PC-3 (cell line): ENCODE data around the gene COG3. TPM values are rescaled to one million over a fixed set of nuclear protein-coding genes. Genes with fewer than 3 reads are reported as not detected.

ENCODE experiments used
- ATAC-seq: fragments of 200-7000 bp; cut with Tn5 transposase; 2 replicates; pipeline ENCODE4 v1.9.1; 2020; ENCODE audit warnings: mild to moderate bottlenecking, moderate library complexity
- BruUV-seq: library from RNA; stranded (reverse); fragments of 400-500 nt; replicated peaks from 2 replicates; lab custom pipeline; 2021; lab: Mats Ljungman, UMichigan
- CTCF ChIA-PET: fragments of 300-600 bp; sonication (Branson Sonifier 250); formaldehyde crosslinking; loops from one replicate; lab custom pipeline; 2022; ENCODE audit warnings: antibody characterized with exemption; lab: Charles Lee
- POLR2A ChIA-PET: fragments of 300-600 bp; sonication (Branson Sonifier 250); formaldehyde crosslinking; loops from one replicate; lab custom pipeline; 2022; ENCODE audit warnings: antibody characterized with exemption; ENCODE audit not compliant: unreplicated experiment; lab: Charles Lee
- DNase-seq: peaks from one replicate; pipeline ENCODE4 v3.0.0-alpha.2; 2015
- H2AFZ ChIP-seq: fragments of 300-600 bp; sonication (generic); 2 replicates; pipeline ENCODE4 v1.6.0; 2016; ENCODE audit warnings: antibody characterized with exemption, low read length
- H3F3A ChIP-seq: fragments of 300-600 bp; sonication (generic); one replicate; pipeline ENCODE4 v1.6.0; 2017; ENCODE audit warnings: antibody characterized with exemption, low read length, control low read depth, mild to moderate bottlenecking; ENCODE audit not compliant: unreplicated experiment
- H3K27ac ChIP-seq: fragments of 300-600 bp; sonication (generic); 2 replicates; pipeline ENCODE4 v1.5.1; 2016; ENCODE audit warnings: mild to moderate bottlenecking, low read length
- H3K27me3 ChIP-seq: fragments of 300-600 bp; sonication (generic); 2 replicates; pipeline ENCODE4 v1.6.1; 2016; ENCODE audit warnings: low read length, mixed read lengths
- H3K36me3 ChIP-seq: fragments of 300-600 bp; sonication (generic); 2 replicates; pipeline ENCODE4 v1.6.1; 2016; ENCODE audit warnings: low read depth, mixed run types, low read length, mixed read lengths
- H3K4me1 ChIP-seq: fragments of 300-600 bp; sonication (generic); 2 replicates; pipeline ENCODE4 v1.5.1; 2016; ENCODE audit warnings: low read length; ENCODE audit not compliant: insufficient read depth
- H3K4me2 ChIP-seq: fragments of 300-600 bp; sonication (generic); 2 replicates; pipeline ENCODE4 v1.6.0; 2016; ENCODE audit warnings: low read length
- H3K4me3 ChIP-seq: fragments of 300-600 bp; sonication (generic); 2 replicates; pipeline ENCODE4 v1.5.1; 2016; ENCODE audit warnings: mild to moderate bottlenecking, low read length, mixed read lengths
- H3K79me2 ChIP-seq: fragments of 300-600 bp; sonication (generic); 2 replicates; pipeline ENCODE4 v1.6.1; 2017; ENCODE audit warnings: low read length, mixed read lengths
- H3K9ac ChIP-seq: fragments of 300-600 bp; sonication (generic); 2 replicates; pipeline ENCODE4 v1.6.0; 2016; ENCODE audit warnings: mild to moderate bottlenecking, low read length
- H3K9me2 ChIP-seq: fragments of 300-600 bp; sonication (generic); replicated peaks from 2 replicates; pipeline ENCODE4 v1.6.1; 2016; ENCODE audit warnings: mixed run types, low read length, mixed read lengths
- H3K9me3 ChIP-seq: fragments of 300-600 bp; sonication (generic); 2 replicates; pipeline ENCODE4 v1.6.1; 2016; ENCODE audit warnings: low read length, mixed read lengths
- H4K20me1 ChIP-seq: fragments of 300-600 bp; sonication (generic); 2 replicates; pipeline ENCODE4 v1.6.1; 2016; ENCODE audit warnings: low read length, mixed read lengths
- CTCF ChIP-seq: fragments of 300-600 bp; sonication (generic); conservative IDR thresholded peaks from 2 replicates; pipeline ENCODE4 v1.5.1; 2017; ENCODE audit warnings: antibody characterized with exemption, low read depth, mild to moderate bottlenecking, low read length
- EZH2 ChIP-seq: fragments of 300-600 bp; sonication (generic); IDR thresholded peaks from one replicate; pipeline ENCODE4 v1.6.1; 2017; ENCODE audit warnings: antibody characterized with exemption, mild to moderate bottlenecking, low read length; ENCODE audit not compliant: unreplicated experiment
- EZH2phosphoT487 ChIP-seq: fragments of 300-600 bp; sonication (generic); IDR thresholded peaks from 2 replicates; pipeline ENCODE4 v1.6.1; 2018; ENCODE audit warnings: mild to moderate bottlenecking, antibody characterized with exemption, low read length, borderline replicate concordance
- intact Hi-C: fragments of 100-400 bp; cut with micrococcal nuclease; formaldehyde crosslinking; loops from 2 replicates; pipeline ENCODE4 v1.9.0; 2023
- total RNA-seq: library from RNA; depleted of rRNA; stranded (reverse); fragments of >200 nt; gene quantifications from 2 replicates; pipeline ENCODE4 v1.2.3, GENCODE V29; 2014

COG3 gene
- total RNA-seq, 1 experiment from 2014 or later, result 28.8 TPM

DNA sequence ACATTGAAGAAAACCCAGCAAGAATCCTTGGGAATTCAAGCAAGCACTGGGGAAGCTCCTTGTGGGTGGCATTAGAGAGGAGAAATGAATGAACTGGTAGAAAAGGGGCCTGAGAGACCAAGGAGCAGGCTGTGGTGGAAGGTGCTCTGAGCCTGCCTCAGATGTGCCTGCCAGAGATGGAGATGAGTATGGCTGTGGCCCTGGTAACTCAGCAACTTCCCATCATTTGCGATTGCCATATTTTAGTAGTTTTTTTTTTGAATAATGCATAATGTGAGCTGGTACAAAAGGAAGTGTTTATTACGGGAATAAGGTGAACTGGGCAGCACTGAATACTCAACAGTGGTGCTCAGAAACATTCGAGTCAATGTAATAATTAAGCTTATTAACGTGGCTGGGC, 111.7 kb downstream of the COG3 start:
- intact Hi-C loops, result no loop called here
- Histone ChIP-seq H3F3A (no peaks in the 10 kb centered on the region), H2AFZ (no peak overlapping the region), H3K27me3 (no peaks in the 10 kb centered on the region), H3K36me3 (no peaks in the 10 kb centered on the region), H3K79me2 (no peaks in the 10 kb centered on the region), H3K9me2 (no peaks in the 10 kb centered on the region), H3K4me2 (no peak overlapping the region), H3K9me3 (no peaks in the 10 kb centered on the region), H3K9ac (no peak overlapping the region), H3K27ac (no peak overlapping the region), H3K4me3 (no peak overlapping the region), H3K4me1 (peaks cover 8% of the 10 kb centered on the region), H4K20me1 (no peaks in the 10 kb centered on the region)
- ATAC-seq (no peak), DNase-seq (no peak)
- CTCF ChIA-PET, result no interaction called here
- no TSS peak for BruUV-seq
- TF ChIP-seq EZH2, result no peak
- TF ChIP-seq EZH2phosphoT487, result no peak
- TF ChIP-seq CTCF, result no peak
- POLR2A ChIA-PET, result no interaction called here

- no peak for TF ChIP-seq CTCF
- no peak for TF ChIP-seq EZH2phosphoT487
- no peak for TF ChIP-seq EZH2
- Histone ChIP-seq H3F3A (no peaks in the 10 kb centered on the region), H3K9me3 (no peaks in the 10 kb centered on the region), H3K9ac (no peak overlapping the region), H3K9me2 (no peaks in the 10 kb centered on the region), H3K4me1 (no peaks in the 10 kb centered on the region), H3K27ac (no peak overlapping the region), H3K79me2 (no peaks in the 10 kb centered on the region), H3K27me3 (no peaks in the 10 kb centered on the region), H2AFZ (no peak overlapping the region), H3K36me3 (no peaks in the 10 kb centered on the region), H4K20me1 (no peaks in the 10 kb centered on the region), H3K4me2 (no peak overlapping the region), H3K4me3 (no peak overlapping the region)
- intact Hi-C loops, result no loop called here
- BruUV-seq, result no TSS peak
- DNase-seq (no peak), ATAC-seq (no peak)
- CTCF ChIA-PET, result no interaction called here
- POLR2A ChIA-PET, result no interaction called here
These were observed 117.8 kb downstream of the COG3 start for GRCh38 chr13:45582408-45583076.

GRCh38 chr13:45584816-45585215, 120.1 kb downstream of the COG3 start:
- POLR2A ChIA-PET, result no interaction called here
- Histone ChIP-seq H3K4me1 (no peaks in the 10 kb centered on the region), H4K20me1 (no peaks in the 10 kb centered on the region), H3F3A (no peaks in the 10 kb centered on the region), H2AFZ (no peak overlapping the region), H3K4me2 (no peak overlapping the region), H3K27me3 (no peaks in the 10 kb centered on the region), H3K9me2 (no peaks in the 10 kb centered on the region), H3K4me3 (no peak overlapping the region), H3K79me2 (no peaks in the 10 kb centered on the region), H3K36me3 (no peaks in the 10 kb centered on the region), H3K9me3 (no peaks in the 10 kb centered on the region), H3K27ac (no peak overlapping the region), H3K9ac (no peak overlapping the region)
- BruUV-seq, result no TSS peak
- ATAC-seq, result no peak
- TF ChIP-seq CTCF, result peak; percentile 39; the same call in 1 of the 2 replicates
- no peak for TF ChIP-seq EZH2phosphoT487
- TF ChIP-seq EZH2, result no peak
- CTCF ChIA-PET, result no interaction called here
- peak; percentile 9 for DNase-seq
- intact Hi-C loops, result no loop called here
